Omental fat pad (tissue), 4 donors: ENCODE measurements around the gene C19orf81. TPM values are rescaled to one million over a fixed set of nuclear protein-coding genes. Genes with fewer than 3 reads are reported as not detected.

Source experiments
- ATAC-seq: fragments of 150-250 bp; one replicate; pipeline ENCODE4 v1.9.1; 2016; ENCODE audit warnings: mild to moderate bottlenecking, moderate library complexity; ENCODE audit not compliant: low FRiP score
- DNase-seq: peaks from one replicate; pipeline ENCODE4 v3.0.0-alpha.2; 2019; ENCODE audit warnings: low spot score
- CTCF ChIP-seq, 3 donors: fragments of 450-650 bp; IDR thresholded peaks; one replicate each; pipeline ENCODE4 v1.5.1; 2016 to 2017; ENCODE audit warnings: antibody characterized with exemption in 3 of 3, mild to moderate bottlenecking in 3 of 3, moderate library complexity in 2 of 3
- total RNA-seq, 4 donors: library from RNA; depleted of rRNA; stranded (reverse); fragments of >200 nt; gene quantifications; one replicate each; pipeline ENCODE4 v1.1.0, GENCODE V29; 2016

C19orf81 gene
- total RNA-seq, 4 donors from 2014 or later: not detected

GRCh38 chr19:50708179-50708879 lies 59.1 kb downstream of the C19orf81 start:
- no peak for DNase-seq
- TF ChIP-seq CTCF (IDR thresholded peaks at IDR 0.05): no peak
- no peak for ATAC-seq

Other genes with a start within 250 kb of the C19orf81 start
- gene SPIB, start 230.5 kb upstream of the C19orf81 start, total RNA-seq: under 1 TPM in 1 of 4 donors, not detected in 3; 0.37 TPM
- under 1 TPM in 2 of 4 donors, not detected in 2; 0.09 to 0.12 TPM for gene MYBPC2, start 216.6 kb upstream of the C19orf81 start, total RNA-seq
- 10 to 100 TPM; 41.6 to 52.1 (median 47.5) TPM for gene EMC10, start 172.9 kb upstream of the C19orf81 start, total RNA-seq
- 1 to 10 TPM in 1 of 4 donors, not detected in 3; 1.1 TPM for gene GARIN5A, start 172.6 kb upstream of the C19orf81 start, total RNA-seq
- 10 to 100 TPM; 20.4 to 32.0 (median 23.0) TPM for gene JOSD2, start 138.3 kb upstream of the C19orf81 start, total RNA-seq
- not detected for gene ASPDH, start 135.5 kb upstream of the C19orf81 start, total RNA-seq
- gene LRRC4B, start 81.0 kb upstream of the C19orf81 start, total RNA-seq: 1 to 10 TPM in 3 of 4 donors, under 1 TPM in 1; 0.84 to 1.6 (median 1.4) TPM
- gene SYT3, start 9.6 kb upstream of the C19orf81 start, total RNA-seq: not detected
- gene SHANK1, start 70.4 kb downstream of the C19orf81 start, total RNA-seq: 1 to 10 TPM in 1 of 4 donors, under 1 TPM in 1, not detected in 2; 0.37 to 2.2 TPM
- 10 to 100 TPM; 17.1 to 32.0 (median 21.9) TPM for gene CLEC11A, start 73.9 kb downstream of the C19orf81 start, total RNA-seq
- gene GPR32, start 121.0 kb downstream of the C19orf81 start, total RNA-seq: not detected
- not detected for gene ACP4, start 141.0 kb downstream of the C19orf81 start, total RNA-seq
- gene KLK1, start 174.3 kb downstream of the C19orf81 start, total RNA-seq: 1 to 10 TPM in 3 of 4 donors, not detected in 1; 1.0 to 1.4 (median 1.3) TPM
- not detected for gene KLK15, start 184.1 kb downstream of the C19orf81 start, total RNA-seq
- not detected for gene KLK3, start 205.5 kb downstream of the C19orf81 start, total RNA-seq
- gene KLK2, start 224.0 kb downstream of the C19orf81 start, total RNA-seq: not detected